Measurements from ENCODE around the gene RGMA.

- TF ChIP-seq, protein P1, sequence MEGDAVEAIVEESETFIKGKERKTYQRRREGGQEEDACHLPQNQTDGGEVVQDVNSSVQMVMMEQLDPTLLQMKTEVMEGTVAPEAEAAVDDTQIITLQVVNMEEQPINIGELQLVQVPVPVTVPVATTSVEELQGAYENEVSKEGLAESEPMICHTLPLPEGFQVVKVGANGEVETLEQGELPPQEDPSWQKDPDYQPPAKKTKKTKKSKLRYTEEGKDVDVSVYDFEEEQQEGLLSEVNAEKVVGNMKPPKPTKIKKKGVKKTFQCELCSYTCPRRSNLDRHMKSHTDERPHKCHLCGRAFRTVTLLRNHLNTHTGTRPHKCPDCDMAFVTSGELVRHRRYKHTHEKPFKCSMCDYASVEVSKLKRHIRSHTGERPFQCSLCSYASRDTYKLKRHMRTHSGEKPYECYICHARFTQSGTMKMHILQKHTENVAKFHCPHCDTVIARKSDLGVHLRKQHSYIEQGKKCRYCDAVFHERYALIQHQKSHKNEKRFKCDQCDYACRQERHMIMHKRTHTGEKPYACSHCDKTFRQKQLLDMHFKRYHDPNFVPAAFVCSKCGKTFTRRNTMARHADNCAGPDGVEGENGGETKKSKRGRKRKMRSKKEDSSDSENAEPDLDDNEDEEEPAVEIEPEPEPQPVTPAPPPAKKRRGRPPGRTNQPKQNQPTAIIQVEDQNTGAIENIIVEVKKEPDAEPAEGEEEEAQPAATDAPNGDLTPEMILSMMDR (IDR thresholded peaks at IDR 0.05): no peak
- TF ChIP-seq EZH2 (IDR thresholded peaks at IDR 0.05; ENCODE audit: borderline replicate concordance, insufficient read depth, low read depth, low read length, poor library complexity, severe bottlenecking): no peak
These were observed 29.9 kb upstream of the RGMA start for GRCh38 chr15:93118904-93119303.
